Measurements from ENCODE around the gene TC2N.
A peak's percentile ranks its signal among the peaks of the same experiment; 100 is the strongest.
"Not testable (repeated sequence)": the region's sequence is repeated elsewhere in the genome, so short reads cannot be mapped to it uniquely, and the experiment has no call there.

TC2N gene

GRCh38 chr14:91867316-91867988, at the start of gene TC2N:
TSS of gene TC2N (minus strand) at chr14:91867536. CDS start at chr14:91813769, 53,767 bp downstream.
- no peak for DNase-seq (ENCODE audit: low read depth in 2 of 2)

- no peak for DNase-seq (ENCODE audit: low read depth in 2 of 2)
Observed at GRCh38 chr14:91912035-91912434, 44.7 kb upstream of the TC2N start.

- DNase-seq (ENCODE audit: low read depth in 2 of 2): peak in 1 of 2 experiments; percentile 13
Observed at GRCh38 chr14:91911474-91912032, 44.2 kb upstream of the TC2N start.

- DNase-seq (ENCODE audit: low read depth in 2 of 2): no peak
Observed at GRCh38 chr14:91910196-91910595, 42.9 kb upstream of the TC2N start.

- DNase-seq (ENCODE audit: low read depth in 2 of 2): no peak
Observed at GRCh38 chr14:91906374-91906773, 39.0 kb upstream of the TC2N start.

- DNase-seq (ENCODE audit: low read depth in 2 of 2): no peak
Observed at GRCh38 chr14:91904956-91905645, 37.8 kb upstream of the TC2N start.

GRCh38 chr14:91904483-91904882, 37.1 kb upstream of the TC2N start:
- DNase-seq (ENCODE audit: low read depth in 2 of 2): no peak

GRCh38 chr14:91903070-91903469, 35.7 kb upstream of the TC2N start:
- no peak for DNase-seq (ENCODE audit: low read depth in 2 of 2)

GRCh38 chr14:91902336-91902735, 35.0 kb upstream of the TC2N start:
- DNase-seq (ENCODE audit: low read depth in 2 of 2): no peak

- no peak for DNase-seq (ENCODE audit: low read depth in 2 of 2)
Observed at GRCh38 chr14:91901449-91902226, 34.3 kb upstream of the TC2N start.

- DNase-seq (ENCODE audit: low read depth in 2 of 2): no peak
Observed at GRCh38 chr14:91899806-91900205, 32.5 kb upstream of the TC2N start.

- DNase-seq (ENCODE audit: low read depth in 2 of 2): no peak
Observed at GRCh38 chr14:91899213-91899612, 31.9 kb upstream of the TC2N start.

GRCh38 chr14:91898372-91898771, 31.0 kb upstream of the TC2N start:
- no peak for DNase-seq (ENCODE audit: low read depth in 2 of 2)

GRCh38 chr14:91897716-91898115, 30.4 kb upstream of the TC2N start:
- DNase-seq (ENCODE audit: low read depth in 2 of 2): not testable (repeated sequence)

GRCh38 chr14:91897106-91897701, 29.9 kb upstream of the TC2N start:
- DNase-seq (ENCODE audit: low read depth in 2 of 2): no peak

GRCh38 chr14:91896419-91896818, 29.1 kb upstream of the TC2N start:
- no peak for DNase-seq (ENCODE audit: low read depth in 2 of 2)

- DNase-seq (ENCODE audit: low read depth in 2 of 2): no peak
Observed at GRCh38 chr14:91893669-91894068, 26.3 kb upstream of the TC2N start.

GRCh38 chr14:91893007-91893406, 25.7 kb upstream of the TC2N start:
- DNase-seq (ENCODE audit: low read depth in 2 of 2): no peak

GRCh38 chr14:91891721-91892220, 24.4 kb upstream of the TC2N start:
- no peak for DNase-seq (ENCODE audit: low read depth in 2 of 2)

GRCh38 chr14:91891101-91891500, 23.8 kb upstream of the TC2N start:
- no peak for DNase-seq (ENCODE audit: low read depth in 2 of 2)

GRCh38 chr14:91890291-91890749, 23.0 kb upstream of the TC2N start:
- no peak for DNase-seq (ENCODE audit: low read depth in 2 of 2)
